Stomach smooth muscle (tissue), 2 donors: ENCODE results near the gene CFAP45.

Experiments
- H3K27ac ChIP-seq: one replicate; pipeline ENCODE4 v1.7.0; 2013; ENCODE audit warnings: mild to moderate bottlenecking, low read length, inconsistent platforms
- H3K27me3 ChIP-seq, 2 donors: one replicate each; pipeline ENCODE4 v1.7.0; 2013; ENCODE audit warnings: low read length in 2 of 2; ENCODE audit not compliant: insufficient read depth in 2 of 2, control insufficient read depth in 1 of 2
- H3K36me3 ChIP-seq, 2 donors: one replicate each; pipeline ENCODE4 v1.7.0; 2013; ENCODE audit warnings: low read length in 2 of 2; ENCODE audit not compliant: control insufficient read depth in 2 of 2, insufficient read depth in 2 of 2
- H3K4me1 ChIP-seq: one replicate; pipeline ENCODE4 v1.7.0; 2013; ENCODE audit warnings: low read length; ENCODE audit not compliant: control insufficient read depth, insufficient read depth
- H3K4me3 ChIP-seq, 2 donors: one replicate each; pipeline ENCODE4 v1.7.0; 2013; ENCODE audit warnings: low read length in 2 of 2
- H3K9ac ChIP-seq, 2 donors: one replicate each; pipeline ENCODE4 v1.7.0; 2013; ENCODE audit warnings: low read length in 2 of 2, mild to moderate bottlenecking in 1 of 2
- H3K9me3 ChIP-seq, 2 donors: one replicate each; pipeline ENCODE4 v1.7.0; 2013; ENCODE audit warnings: low read length in 2 of 2; ENCODE audit not compliant: control insufficient read depth in 2 of 2
- donor health status: healthy.
- donor health status: Pancreatic carcinoma.

The CFAP45 gene

GRCh38 chr1:159882527-159882862 is 17.5 kb downstream of the CFAP45 start:
- H3K27me3 ChIP-seq = no peaks in the 10 kb centered on the region
- H3K9me3 ChIP-seq = no peaks in the 10 kb centered on the region
- H3K4me3 ChIP-seq = no peak overlapping the region
- H3K9ac ChIP-seq = no peak overlapping the region
- H3K4me1 ChIP-seq = peaks cover 2% of the 10 kb centered on the region
- H3K27ac ChIP-seq = no peak overlapping the region
- H3K36me3 ChIP-seq = no peaks in the 10 kb centered on the region

GRCh38 chr1:159881622-159882526 is 18.1 kb downstream of the CFAP45 start:
- no peak overlapping the region for H3K27ac ChIP-seq
- H3K36me3 ChIP-seq = no peaks in the 10 kb centered on the region
- no peak overlapping the region for H3K9ac ChIP-seq
- no peak overlapping the region for H3K4me3 ChIP-seq
- no peaks in the 10 kb centered on the region for H3K9me3 ChIP-seq
- H3K27me3 ChIP-seq = no peaks in the 10 kb centered on the region
- peaks cover 2% of the 10 kb centered on the region for H3K4me1 ChIP-seq

- no peak overlapping the region for H3K27ac ChIP-seq
- H3K27me3 ChIP-seq = no peaks in the 10 kb centered on the region
- H3K4me3 ChIP-seq = no peak overlapping the region
- peaks cover 2% of the 10 kb centered on the region for H3K4me1 ChIP-seq
- no peak overlapping the region for H3K9ac ChIP-seq
- no peaks in the 10 kb centered on the region for H3K9me3 ChIP-seq
- H3K36me3 ChIP-seq = no peaks in the 10 kb centered on the region
Measured at GRCh38 chr1:159880430-159880829, 19.5 kb downstream of the CFAP45 start.

- Histone ChIP-seq H3K27ac (no peak overlapping the region), H3K4me1 (peaks cover 2% of the 10 kb centered on the region), H3K9me3 (no peaks in the 10 kb centered on the region), H3K4me3 (no peak overlapping the region), H3K9ac (no peak overlapping the region), H3K27me3 (peaks cover 0 to 3% of the 10 kb centered on the region in 2 donors), H3K36me3 (no peaks in the 10 kb centered on the region)
Measured at GRCh38 chr1:159879977-159880376, 20.0 kb downstream of the CFAP45 start.

- Histone ChIP-seq H3K36me3 (no peaks in the 10 kb centered on the region), H3K4me3 (no peak overlapping the region)
Measured at GRCh38 chr1:159879136-159879535, 20.8 kb downstream of the CFAP45 start.

GRCh38 chr1:159877695-159878444 is 22.1 kb downstream of the CFAP45 start:
- Histone ChIP-seq H3K4me1 (peaks cover 2% of the 10 kb centered on the region), H3K4me3 (no peak overlapping the region), H3K9me3 (no peaks in the 10 kb centered on the region), H3K36me3 (no peaks in the 10 kb centered on the region), H3K9ac (no peak overlapping the region), H3K27ac (no peak overlapping the region), H3K27me3 (peaks cover 0 to 6% of the 10 kb centered on the region in 2 donors)

More at GRCh38 chr1:159879136-159879535, 20.8 kb downstream of the CFAP45 start:
- H3K4me1 ChIP-seq = peaks cover 2% of the 10 kb centered on the region
- no peak overlapping the region for H3K9ac ChIP-seq
- H3K9me3 ChIP-seq = no peaks in the 10 kb centered on the region
- H3K27ac ChIP-seq = no peak overlapping the region
- H3K27me3 ChIP-seq = peaks cover 0 to 6% of the 10 kb centered on the region in 2 donors

- peaks cover 3 to 32% of the 10 kb centered on the region in 2 donors for H3K27me3 ChIP-seq
- H3K36me3 ChIP-seq = no peaks in the 10 kb centered on the region
- H3K27ac ChIP-seq = no peak overlapping the region
- no peak overlapping the region for H3K9ac ChIP-seq
- no peak overlapping the region for H3K4me3 ChIP-seq
- H3K9me3 ChIP-seq = no peaks in the 10 kb centered on the region
- peaks cover 7% of the 10 kb centered on the region for H3K4me1 ChIP-seq
Measured at GRCh38 chr1:159873530-159874143, 26.3 kb downstream of the CFAP45 start.

- Histone ChIP-seq H3K9me3 (no peaks in the 10 kb centered on the region), H3K27me3 (peaks cover 3 to 32% of the 10 kb centered on the region in 2 donors), H3K27ac (no peak overlapping the region), H3K4me1 (peaks cover 12% of the 10 kb centered on the region), H3K36me3 (no peaks in the 10 kb centered on the region), H3K4me3 (no peak overlapping the region), H3K9ac (no peak overlapping the region)
Measured at GRCh38 chr1:159872891-159873290, 27.1 kb downstream of the CFAP45 start.

GRCh38 chr1:159870704-159871103 is 29.3 kb downstream of the CFAP45 start:
- Histone ChIP-seq H3K36me3 (no peaks in the 10 kb centered on the region), H3K4me1 (peaks cover 19% of the 10 kb centered on the region), H3K27ac (no peak overlapping the region)

GRCh38 chr1:159869607-159870006 is 30.4 kb downstream of the CFAP45 start:
- peaks cover 19% of the 10 kb centered on the region for H3K4me1 ChIP-seq

More at GRCh38 chr1:159870704-159871103, 29.3 kb downstream of the CFAP45 start:
- no peak overlapping the region for H3K4me3 ChIP-seq
- no peaks in the 10 kb centered on the region for H3K9me3 ChIP-seq
- H3K9ac ChIP-seq = no peak overlapping the region
- H3K27me3 ChIP-seq = peaks cover 3 to 32% of the 10 kb centered on the region in 2 donors

More at GRCh38 chr1:159869607-159870006, 30.4 kb downstream of the CFAP45 start:
- H3K27me3 ChIP-seq = peaks cover 3 to 26% of the 10 kb centered on the region in 2 donors
- H3K36me3 ChIP-seq = no peaks in the 10 kb centered on the region
- no peak overlapping the region for H3K27ac ChIP-seq
- H3K9me3 ChIP-seq = no peaks in the 10 kb centered on the region
- H3K9ac ChIP-seq = no peak overlapping the region
- no peak overlapping the region for H3K4me3 ChIP-seq
